NCI-H1417 (cell line): ENCODE measurements around the gene BATF3.

Experiments used
- DNase-seq, 3 experiments: peaks; one replicate each; lab custom pipeline; 2025; lab: John Stamatoyannopoulos, UW

Gene BATF3

GRCh38 chr1:212703991-212704564, 4.4 kb upstream of the BATF3 start:
- no peak for DNase-seq

- DNase-seq = no peak
Measured at GRCh38 chr1:212702672-212703071, 3.0 kb upstream of the BATF3 start.

- no peak for DNase-seq
Measured at GRCh38 chr1:212701910-212702309, 2.3 kb upstream of the BATF3 start.

- DNase-seq = no peak
Measured at GRCh38 chr1:212700892-212701819, 1.5 kb upstream of the BATF3 start.

- no peak for DNase-seq
Measured at GRCh38 chr1:212700223-212700891, 717 bp upstream of the BATF3 start.

- DNase-seq = peak in 2 of 3 experiments; percentile 78
Measured at GRCh38 chr1:212699104-212699624, 476 bp downstream of the BATF3 start.

GRCh38 chr1:212698467-212699103, 1.1 kb downstream of the BATF3 start:
- DNase-seq = no peak

GRCh38 chr1:212696721-212697331, 2.8 kb downstream of the BATF3 start:
- no peak for DNase-seq

GRCh38 chr1:212692774-212693644, 6.6 kb downstream of the BATF3 start:
- DNase-seq = no peak

GRCh38 chr1:212691561-212692071, 8.0 kb downstream of the BATF3 start:
- DNase-seq = no peak

GRCh38 chr1:212690816-212691403, 8.7 kb downstream of the BATF3 start:
- no peak for DNase-seq

GRCh38 chr1:212689758-212690529, 9.7 kb downstream of the BATF3 start:
- no peak for DNase-seq

GRCh38 chr1:212689196-212689725, 10.4 kb downstream of the BATF3 start:
- no peak for DNase-seq

GRCh38 chr1:212688341-212689047, 11.1 kb downstream of the BATF3 start:
- DNase-seq = no peak

- no peak for DNase-seq
Measured at GRCh38 chr1:212687811-212688210, 11.8 kb downstream of the BATF3 start.

GRCh38 chr1:212686591-212686990, 13.0 kb downstream of the BATF3 start:
- DNase-seq = no peak

GRCh38 chr1:212686069-212686468, 13.6 kb downstream of the BATF3 start:
- no peak for DNase-seq

- no peak for DNase-seq
Measured at GRCh38 chr1:212685429-212685828, 14.2 kb downstream of the BATF3 start.
